SJCRH30 (cell line): ENCODE results near the gene TMIGD1. TPM values are rescaled to one million over a fixed set of nuclear protein-coding genes. Genes with fewer than 3 reads are reported as not detected.
A peak's percentile ranks its signal among the peaks of the same experiment; 100 is the strongest.

Source experiments
- DNase-seq, 2 experiments: peaks; one replicate each; pipeline ENCODE4 v3.0.0-alpha.2; 2015 to 2020
- H3K27ac ChIP-seq: fragments of 250-450 bp; sonication (Bioruptor Pico); 2 replicates; pipeline ENCODE4 v1.5.1; 2020; ENCODE audit warnings: mild to moderate bottlenecking, moderate library complexity
- H3K27me3 ChIP-seq: fragments of 250-450 bp; sonication (Bioruptor Pico); 2 replicates; pipeline ENCODE4 v1.5.1; 2020; ENCODE audit warnings: mild to moderate bottlenecking, moderate library complexity
- H3K36me3 ChIP-seq: fragments of 250-450 bp; sonication (Bioruptor Pico); 2 replicates; pipeline ENCODE4 v1.5.1; 2020; ENCODE audit warnings: mild to moderate bottlenecking, moderate library complexity
- H3K4me1 ChIP-seq: fragments of 250-450 bp; sonication (Bioruptor Pico); 2 replicates; pipeline ENCODE4 v1.5.1; 2020; ENCODE audit warnings: mild to moderate bottlenecking, moderate library complexity
- H3K4me3 ChIP-seq: fragments of 250-450 bp; sonication (Bioruptor Pico); 2 replicates; pipeline ENCODE4 v1.5.1; 2020; ENCODE audit warnings: mild to moderate bottlenecking, moderate library complexity
- H3K9me3 ChIP-seq: fragments of 250-450 bp; sonication (Bioruptor Pico); replicated peaks from 2 replicates; pipeline ENCODE4 v1.5.1; 2020; ENCODE audit warnings: mild to moderate bottlenecking, moderate library complexity
- total RNA-seq: library from RNA; depleted of rRNA; stranded (reverse); fragments of >200 nt; shearing (Covaris generic); gene quantifications from 2 replicates; pipeline ENCODE4 v1.2.3, GENCODE V29; 2014

Gene TMIGD1
- total RNA-seq, 1 experiment from 2014 or later = not detected

DNA sequence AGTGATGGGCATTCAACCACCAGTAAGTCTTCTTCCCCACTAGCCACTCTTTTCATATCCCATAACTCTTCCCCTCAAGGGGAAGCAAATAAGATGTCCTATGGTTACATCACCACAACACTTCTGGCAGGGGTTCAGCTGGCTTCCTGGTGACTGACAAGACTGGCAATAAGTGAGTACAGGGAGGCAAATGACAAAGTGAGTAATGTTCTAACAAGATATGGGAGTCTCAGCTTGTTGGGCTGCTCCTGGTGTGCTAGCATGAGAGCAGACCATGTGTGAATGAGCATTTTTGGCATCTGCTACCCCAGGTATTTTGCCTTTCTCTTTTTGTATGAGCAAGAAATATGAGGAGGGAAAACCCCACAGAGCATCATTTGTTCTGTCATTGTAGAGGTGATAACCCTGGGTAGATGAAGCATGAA is 9.9 kb downstream of the TMIGD1 start:
- Histone ChIP-seq H3K9me3 (no peaks in the 10 kb centered on the region), H3K4me1 (no peaks in the 10 kb centered on the region; the same call in 1 of the 2 replicates), H3K36me3 (no peaks in the 10 kb centered on the region), H3K4me3 (no peak overlapping the region), H3K27ac (no peak overlapping the region), H3K27me3 (no peaks in the 10 kb centered on the region)
- DNase-seq = peak in 1 of 2 experiments; percentile 26

DNA sequence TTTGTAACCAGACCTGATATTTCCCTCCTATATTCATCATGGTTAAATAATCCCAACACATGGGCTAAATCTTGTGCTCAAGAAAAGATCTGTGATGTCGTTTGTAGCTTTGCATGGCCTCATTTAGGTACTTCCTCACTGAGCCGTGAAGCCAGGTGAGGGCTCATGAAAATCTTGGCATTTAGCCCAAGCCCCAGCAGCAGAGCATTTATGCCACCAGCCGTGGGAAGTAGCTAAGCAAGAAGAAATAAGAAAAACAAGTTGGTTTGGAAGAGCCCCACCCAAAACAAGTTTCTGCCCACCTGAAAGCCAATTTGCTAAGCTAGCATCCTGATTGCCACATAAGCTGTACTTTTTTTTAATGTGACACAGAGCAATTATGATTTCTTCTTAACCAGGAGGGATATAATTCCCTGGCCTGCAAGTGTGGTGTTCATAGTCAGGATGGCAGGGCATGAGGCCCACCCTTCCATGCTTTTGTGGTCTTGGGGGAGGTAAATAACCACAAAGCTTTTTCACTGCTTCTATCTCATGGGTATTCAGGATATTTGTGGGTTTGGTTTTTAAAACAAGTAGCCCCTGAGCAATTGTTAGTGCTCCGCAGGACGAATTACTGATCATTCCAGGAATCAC is 10.5 kb downstream of the TMIGD1 start:
- Histone ChIP-seq H3K4me1 (no peaks in the 10 kb centered on the region; the same call in 1 of the 2 replicates), H3K36me3 (no peaks in the 10 kb centered on the region), H3K27ac (no peak overlapping the region), H3K4me3 (no peak overlapping the region), H3K27me3 (no peaks in the 10 kb centered on the region), H3K9me3 (no peaks in the 10 kb centered on the region)
- peak; percentile 20 to 47 for DNase-seq

DNA sequence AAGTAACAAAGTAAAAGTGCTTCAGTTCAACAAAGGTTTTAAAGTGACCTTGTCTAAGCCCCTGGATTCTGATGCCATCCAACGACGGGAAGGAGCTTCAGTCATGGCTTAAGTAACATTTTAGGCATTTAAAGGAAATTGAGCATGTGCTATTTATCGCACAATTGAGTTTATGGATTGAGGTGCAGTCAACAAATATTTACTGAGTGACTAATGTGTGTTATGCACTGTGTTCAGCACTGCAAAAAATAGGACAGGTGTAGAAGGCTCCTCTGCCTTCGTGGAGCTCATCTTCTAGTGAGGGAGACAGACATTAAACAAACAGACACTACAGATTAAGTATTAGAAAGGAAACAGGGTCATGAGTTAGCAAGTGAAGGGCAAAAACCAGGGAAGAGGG is 12.5 kb downstream of the TMIGD1 start:
- Histone ChIP-seq H3K4me1 (no peaks in the 10 kb centered on the region; the same call in 1 of the 2 replicates), H3K27me3 (no peaks in the 10 kb centered on the region), H3K9me3 (no peaks in the 10 kb centered on the region), H3K27ac (no peak overlapping the region), H3K36me3 (no peaks in the 10 kb centered on the region), H3K4me3 (no peak overlapping the region)
- DNase-seq = no peak

DNA sequence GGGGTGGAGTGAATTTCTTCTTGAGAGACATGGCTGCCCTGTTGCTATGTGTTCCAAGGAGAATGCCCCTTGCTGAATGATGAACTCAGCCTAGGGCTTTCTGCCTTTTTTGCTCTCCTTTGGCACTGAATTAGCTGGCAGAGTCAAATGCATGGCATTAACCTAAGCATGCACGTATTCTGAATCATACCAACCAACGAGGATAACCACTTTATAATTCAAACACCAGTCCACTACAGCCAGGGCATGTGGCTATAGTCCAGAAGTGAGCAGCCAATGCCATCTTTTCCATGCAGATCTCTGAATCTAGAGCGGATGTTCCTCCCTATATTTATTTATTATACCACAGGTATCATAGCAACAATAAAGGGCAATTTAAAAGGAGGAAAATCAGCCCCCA is 15.7 kb downstream of the TMIGD1 start:
- no peak overlapping the region for H3K4me3 ChIP-seq
- no peaks in the 10 kb centered on the region for H3K36me3 ChIP-seq
- H3K27me3 ChIP-seq = peaks cover 4% of the 10 kb centered on the region; the same call in 1 of the 2 replicates
- no peak for DNase-seq
- H3K9me3 ChIP-seq = no peaks in the 10 kb centered on the region
- no peaks in the 10 kb centered on the region for H3K4me1 ChIP-seq
- no peak overlapping the region for H3K27ac ChIP-seq

DNA sequence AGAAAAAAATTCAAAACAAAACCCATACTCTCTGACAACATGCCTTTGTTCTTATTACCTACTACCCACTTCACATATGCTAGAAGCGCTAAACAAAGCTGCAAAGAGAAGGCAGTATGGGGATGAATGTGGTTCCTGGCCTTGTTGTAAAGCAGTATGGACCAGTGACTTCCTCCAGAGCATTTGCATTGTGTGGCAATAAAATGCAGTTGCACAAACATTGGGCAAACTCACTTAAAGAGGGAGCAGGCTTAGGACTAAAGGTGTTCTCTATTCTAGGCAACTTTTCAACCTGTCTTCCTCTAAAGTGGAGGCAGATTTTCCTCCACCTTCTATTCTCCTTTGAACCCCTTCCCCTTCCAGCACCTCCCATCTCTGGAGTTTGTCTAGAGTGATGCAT is 17.1 kb downstream of the TMIGD1 start:
- Histone ChIP-seq H3K4me1 (no peaks in the 10 kb centered on the region), H3K36me3 (no peaks in the 10 kb centered on the region), H3K27me3 (peaks cover 4% of the 10 kb centered on the region; the same call in 1 of the 2 replicates), H3K4me3 (no peak overlapping the region), H3K9me3 (no peaks in the 10 kb centered on the region), H3K27ac (no peak overlapping the region)
- DNase-seq = no peak

DNA sequence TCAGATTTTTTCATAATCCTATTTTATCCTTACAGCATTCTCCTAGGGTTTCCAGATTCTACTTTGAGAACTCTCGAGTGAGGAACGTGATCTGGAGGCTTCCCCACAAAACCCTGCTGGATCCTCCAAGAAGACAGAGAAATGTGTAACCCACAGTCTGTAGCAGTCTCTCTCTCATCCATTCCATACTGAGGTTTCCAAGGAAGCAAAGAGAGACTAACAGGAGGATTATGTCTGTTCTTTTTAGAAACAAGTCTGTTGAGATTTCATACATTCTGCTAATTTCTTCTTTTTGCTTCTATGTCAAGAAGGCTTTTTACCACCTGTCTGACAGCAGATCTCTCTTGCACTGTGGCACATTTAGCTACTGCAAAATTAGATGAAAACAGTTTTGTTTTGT is 18.8 kb downstream of the TMIGD1 start:
- peaks cover 4% of the 10 kb centered on the region; the same call in 1 of the 2 replicates for H3K27me3 ChIP-seq
- no peaks in the 10 kb centered on the region for H3K4me1 ChIP-seq
- no peak for DNase-seq
- H3K9me3 ChIP-seq = no peaks in the 10 kb centered on the region
- H3K36me3 ChIP-seq = no peaks in the 10 kb centered on the region
- H3K4me3 ChIP-seq = no peak overlapping the region
- H3K27ac ChIP-seq = no peak overlapping the region

DNA sequence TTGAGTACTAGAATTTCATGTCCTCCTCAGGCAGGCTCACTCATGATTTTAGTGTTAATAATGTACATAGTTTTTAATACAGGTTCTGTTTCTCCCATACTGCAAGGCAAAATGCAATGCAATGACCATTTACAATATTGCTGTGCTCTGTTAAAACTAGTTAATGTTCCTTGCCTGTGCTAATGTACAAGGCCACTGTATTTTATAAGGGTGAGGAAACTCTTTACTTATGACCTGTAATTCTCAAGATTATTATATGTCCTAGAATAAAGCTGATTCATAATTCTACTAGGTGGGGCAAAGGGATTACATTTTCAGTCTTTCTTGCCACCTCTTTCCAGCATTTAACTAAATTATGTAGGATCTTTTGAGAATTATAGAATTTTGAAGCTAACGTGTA is 19.4 kb downstream of the TMIGD1 start:
- no peaks in the 10 kb centered on the region for H3K36me3 ChIP-seq
- peaks cover 4% of the 10 kb centered on the region; the same call in 1 of the 2 replicates for H3K27me3 ChIP-seq
- H3K27ac ChIP-seq = no peak overlapping the region
- H3K4me1 ChIP-seq = no peaks in the 10 kb centered on the region
- no peak for DNase-seq
- H3K9me3 ChIP-seq = no peaks in the 10 kb centered on the region
- H3K4me3 ChIP-seq = no peak overlapping the region

DNA sequence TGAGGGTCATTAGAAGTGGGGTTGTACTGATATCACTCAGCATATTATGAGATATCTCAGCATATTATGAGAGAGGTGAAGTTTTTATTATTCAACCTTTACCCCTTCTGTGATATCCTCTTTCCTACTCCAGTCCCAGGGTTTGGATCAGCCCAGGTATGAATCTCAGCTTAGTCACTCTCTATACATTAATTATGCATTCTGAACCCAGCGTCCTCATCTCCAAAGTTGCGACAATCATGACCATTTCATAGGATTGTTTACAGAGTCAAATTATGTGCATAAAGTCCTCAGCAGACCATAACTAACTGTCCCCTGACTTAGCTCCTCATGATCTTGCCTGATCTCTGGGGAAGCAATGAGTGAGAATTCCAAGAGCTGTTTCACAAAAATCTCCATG is 21.6 kb downstream of the TMIGD1 start:
- DNase-seq = no peak
- Histone ChIP-seq H3K27ac (no peak overlapping the region), H3K4me1 (no peaks in the 10 kb centered on the region), H3K9me3 (no peaks in the 10 kb centered on the region), H3K36me3 (no peaks in the 10 kb centered on the region), H3K4me3 (no peak overlapping the region), H3K27me3 (peaks cover 6% of the 10 kb centered on the region)

DNA sequence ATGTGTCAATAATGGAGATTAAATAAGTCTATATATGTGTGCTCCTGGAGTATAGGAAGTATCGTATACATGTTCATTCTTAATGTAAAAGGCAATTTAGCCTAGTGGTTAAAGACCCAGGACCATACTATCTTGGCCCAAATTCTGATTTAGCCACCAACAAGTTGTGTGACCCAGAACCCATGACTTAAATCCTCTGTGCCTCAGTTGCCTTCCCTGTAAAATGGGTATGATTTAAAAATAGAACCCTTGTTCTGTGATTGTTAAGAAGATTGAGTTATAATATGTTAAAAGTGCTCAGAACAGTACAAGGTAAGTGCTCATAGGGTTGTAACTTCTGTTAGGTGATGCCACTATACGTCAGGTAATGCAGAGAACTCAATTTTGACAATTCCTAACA is 23.3 kb downstream of the TMIGD1 start:
- no peak overlapping the region for H3K4me3 ChIP-seq
- no peak for DNase-seq

DNA sequence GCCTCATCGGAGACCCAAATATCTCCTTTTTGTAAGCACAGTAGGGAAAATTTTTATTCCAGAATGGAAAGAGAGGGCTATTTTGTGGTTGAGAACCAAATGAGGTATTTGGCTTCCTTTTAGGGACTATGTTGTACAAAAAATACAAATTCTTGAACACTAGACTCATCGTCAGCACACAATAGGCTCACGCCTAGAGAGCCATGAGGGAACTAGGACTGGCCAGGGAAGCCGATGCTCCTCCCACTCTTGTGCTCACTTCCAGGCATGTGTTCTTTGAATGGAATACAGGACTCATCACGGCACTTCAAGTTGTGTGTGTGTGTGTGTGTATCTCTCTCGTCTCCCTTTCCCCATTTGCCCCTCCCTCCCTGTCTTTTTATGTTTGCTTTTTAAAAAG is 24.3 kb downstream of the TMIGD1 start:
- DNase-seq = no peak

More for the DNA sequence above, 23.3 kb downstream of the TMIGD1 start:
- Histone ChIP-seq H3K9me3 (no peaks in the 10 kb centered on the region), H3K27ac (no peak overlapping the region), H3K36me3 (no peaks in the 10 kb centered on the region), H3K4me1 (no peaks in the 10 kb centered on the region), H3K27me3 (peaks cover 13% of the 10 kb centered on the region)

DNA sequence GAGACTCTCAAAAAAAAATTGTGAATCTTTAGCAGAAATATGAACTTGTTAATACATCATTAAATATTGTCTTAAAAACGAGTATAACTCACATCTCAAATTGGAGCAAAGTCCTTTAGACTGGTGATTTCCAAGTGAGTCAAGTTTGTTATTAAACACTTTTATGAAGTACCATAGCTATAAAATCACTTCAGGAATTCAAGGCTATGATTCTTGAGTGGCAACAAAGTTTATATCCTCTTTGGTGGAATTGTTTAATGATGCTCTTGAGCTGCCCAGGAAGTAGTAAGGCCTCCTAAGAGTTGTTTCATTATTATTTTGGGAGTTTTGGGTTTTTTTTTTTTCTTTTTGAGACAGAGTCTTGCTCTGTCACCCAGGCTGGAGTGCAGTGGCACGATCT is 25.5 kb downstream of the TMIGD1 start:
- no peaks in the 10 kb centered on the region for H3K4me1 ChIP-seq
- H3K9me3 ChIP-seq = no peaks in the 10 kb centered on the region

More for the DNA sequence above, 24.3 kb downstream of the TMIGD1 start:
- H3K9me3 ChIP-seq = no peaks in the 10 kb centered on the region
- no peak overlapping the region for H3K4me3 ChIP-seq
- no peak overlapping the region for H3K27ac ChIP-seq
- no peaks in the 10 kb centered on the region for H3K4me1 ChIP-seq
- H3K27me3 ChIP-seq = peaks cover 10% of the 10 kb centered on the region
- H3K36me3 ChIP-seq = no peaks in the 10 kb centered on the region

DNA sequence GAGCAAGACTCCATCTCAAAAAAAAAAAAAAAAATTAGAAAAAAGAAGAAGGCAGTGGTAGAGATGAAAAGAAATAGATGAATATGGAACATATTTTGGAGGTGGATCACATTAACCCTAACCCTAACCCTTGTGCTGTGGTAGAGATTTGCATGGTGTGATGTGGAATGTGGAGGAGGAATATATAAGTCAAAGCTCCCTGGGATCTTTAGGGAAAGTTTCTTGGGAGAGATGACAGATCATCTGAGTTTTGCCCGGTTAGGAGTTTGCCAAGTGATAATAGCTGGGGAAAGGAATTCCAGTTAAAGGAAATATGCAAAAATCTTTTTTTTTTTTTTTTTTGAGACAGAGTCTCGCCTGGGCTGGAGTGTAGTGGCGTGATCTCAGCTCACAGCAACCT is 29.1 kb downstream of the TMIGD1 start:
- no peak for DNase-seq
- Histone ChIP-seq H3K4me3 (no peak overlapping the region), H3K4me1 (no peaks in the 10 kb centered on the region), H3K36me3 (no peaks in the 10 kb centered on the region), H3K9me3 (peaks cover 12% of the 10 kb centered on the region), H3K27ac (no peak overlapping the region), H3K27me3 (peaks cover 10% of the 10 kb centered on the region; the same call in 1 of the 2 replicates)

More for the DNA sequence above, 25.5 kb downstream of the TMIGD1 start:
- Histone ChIP-seq H3K4me3 (no peak overlapping the region), H3K27ac (no peak overlapping the region), H3K27me3 (peaks cover 10% of the 10 kb centered on the region; the same call in 1 of the 2 replicates), H3K36me3 (no peaks in the 10 kb centered on the region)
- DNase-seq = no peak

DNA sequence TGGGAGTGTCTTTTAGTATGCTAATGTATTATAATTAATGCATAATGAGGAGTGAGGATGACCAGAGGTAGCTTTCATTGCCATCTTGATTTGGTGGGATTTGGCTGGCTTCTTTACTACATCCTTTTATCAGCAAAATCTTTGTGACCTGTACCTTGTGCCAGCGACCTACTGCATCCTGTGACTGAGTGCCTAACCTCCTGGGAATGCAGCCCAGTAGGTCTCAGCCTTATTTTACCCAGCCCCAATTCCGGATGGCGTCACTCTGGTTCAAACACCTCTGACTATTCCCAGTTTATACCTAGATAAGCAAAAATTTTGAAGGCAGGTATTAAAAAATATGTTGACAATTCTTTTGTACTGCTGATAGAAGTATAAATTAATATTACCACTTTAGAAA is 31.6 kb downstream of the TMIGD1 start:
- H3K36me3 ChIP-seq = no peaks in the 10 kb centered on the region
- peaks cover 8% of the 10 kb centered on the region; the same call in 1 of the 2 replicates for H3K27me3 ChIP-seq
- DNase-seq = no peak
- H3K9me3 ChIP-seq = peaks cover 12% of the 10 kb centered on the region
- H3K4me1 ChIP-seq = no peaks in the 10 kb centered on the region
- H3K4me3 ChIP-seq = no peak overlapping the region
- no peak overlapping the region for H3K27ac ChIP-seq

DNA sequence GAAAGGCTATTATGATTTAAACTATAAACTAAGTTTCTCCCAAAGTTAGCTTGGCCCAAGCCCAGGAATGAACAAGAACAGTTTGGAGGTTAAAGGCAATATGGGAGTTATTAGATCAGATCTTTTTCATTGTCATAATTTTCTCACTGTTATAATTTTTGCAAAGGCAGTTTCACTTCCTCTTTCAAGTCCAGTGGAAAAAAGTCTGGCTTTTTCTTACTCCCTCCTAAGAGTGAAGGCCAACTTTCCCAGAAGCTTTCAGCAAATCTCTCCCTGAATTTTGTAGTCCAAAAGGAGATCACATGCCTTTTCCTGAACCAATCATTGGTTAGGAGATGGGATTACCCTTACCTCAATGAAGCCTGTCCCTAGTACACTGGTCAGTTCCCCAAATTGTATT is 33.0 kb downstream of the TMIGD1 start:
- no peak overlapping the region for H3K27ac ChIP-seq
- DNase-seq = no peak
- H3K4me3 ChIP-seq = no peak overlapping the region
- H3K27me3 ChIP-seq = peaks cover 4% of the 10 kb centered on the region; the same call in 1 of the 2 replicates
- no peaks in the 10 kb centered on the region for H3K36me3 ChIP-seq
- H3K4me1 ChIP-seq = no peaks in the 10 kb centered on the region
- peaks cover 12% of the 10 kb centered on the region for H3K9me3 ChIP-seq

DNA sequence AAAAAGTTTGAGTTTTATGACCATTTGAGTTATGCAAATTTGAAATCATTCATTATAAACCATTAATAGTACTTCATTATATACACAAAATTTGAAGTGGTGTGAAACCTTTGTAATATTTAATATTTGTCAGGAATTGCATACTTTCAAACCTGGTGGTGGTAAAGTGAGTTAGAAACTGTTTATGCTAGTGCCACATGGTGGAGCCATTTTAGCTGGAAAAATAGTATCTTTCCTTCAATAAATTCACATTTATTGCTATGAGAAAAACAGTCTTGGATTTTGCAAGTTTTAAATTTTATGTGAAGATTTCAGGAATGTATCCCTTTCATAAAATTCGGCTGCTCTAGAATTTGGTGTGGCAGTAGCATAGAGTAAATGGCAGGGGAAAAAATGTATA is 34.9 kb downstream of the TMIGD1 start:
- Histone ChIP-seq H3K27me3 (no peaks in the 10 kb centered on the region), H3K4me1 (no peaks in the 10 kb centered on the region), H3K27ac (no peak overlapping the region), H3K36me3 (no peaks in the 10 kb centered on the region), H3K9me3 (peaks cover 12% of the 10 kb centered on the region), H3K4me3 (no peak overlapping the region)
- DNase-seq = no peak

DNA sequence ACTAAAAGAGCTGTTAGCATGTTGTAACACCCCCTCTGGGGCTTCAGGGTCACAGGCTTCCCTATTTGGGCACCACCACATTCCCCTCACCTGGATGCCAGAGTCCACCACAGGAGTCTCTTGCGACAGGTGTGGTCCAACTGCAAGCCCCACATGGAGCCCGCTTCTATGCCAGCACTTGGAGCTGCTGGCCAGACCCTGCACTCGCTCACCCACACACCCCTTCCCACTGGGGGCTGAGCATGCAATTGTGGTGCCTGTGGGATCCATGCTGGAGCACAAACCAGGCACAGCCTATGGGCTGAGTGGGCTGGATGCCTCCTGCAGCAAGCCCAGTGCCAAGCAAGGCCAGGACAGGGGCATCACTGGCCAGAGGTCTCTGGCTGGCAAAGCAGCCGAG is 36.1 kb downstream of the TMIGD1 start:
- Histone ChIP-seq H3K27ac (no peak overlapping the region), H3K9me3 (peaks cover 12% of the 10 kb centered on the region), H3K4me1 (no peaks in the 10 kb centered on the region), H3K27me3 (no peaks in the 10 kb centered on the region), H3K4me3 (no peak overlapping the region), H3K36me3 (no peaks in the 10 kb centered on the region)
- no peak for DNase-seq
